ENCODE results near the gene RAPSN. TPM values are rescaled to one million over a fixed set of nuclear protein-coding genes. Genes with fewer than 3 reads are reported as not detected.

Gene RAPSN
- total and polyA plus RNA-seq, 2 of the 8 experiments (the other 6 are each of a cell fraction or from before 2014, with no cell fraction given), result 0.06 to 0.34 TPM

DNA sequence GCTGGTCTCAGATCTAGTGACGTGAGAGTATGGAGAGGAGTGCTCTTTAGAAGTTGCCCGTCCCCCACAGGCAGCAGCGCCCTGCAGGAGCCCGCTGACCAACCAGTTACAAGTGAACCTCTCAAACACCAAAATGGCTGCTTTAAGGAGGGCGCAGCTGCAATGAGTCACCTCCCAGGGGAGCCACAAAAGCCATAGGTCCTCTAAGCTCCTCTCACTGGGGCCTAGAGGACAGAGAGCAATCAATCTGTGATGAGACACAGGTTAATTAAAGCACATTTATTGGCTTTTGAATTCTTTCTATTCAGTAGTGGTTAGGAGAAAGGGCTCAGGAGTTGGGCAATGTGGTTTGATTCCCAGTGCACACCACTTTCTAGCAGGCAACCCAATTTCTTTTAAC, 15.5 kb upstream of the RAPSN start:
- H3K4me2 ChIP-seq (ENCODE audit: insufficient read depth in 1 of 2, low read depth in 2 of 2, low read length in 2 of 2), result no peak overlapping the region
- CTCF ChIA-PET (ENCODE audit: partially characterized antibody), result interaction anchor here (0.9 to 1.8 kb wide), 6 partner anchors 7 to 57 kb away, joined by 3 to 5 read pairs (median 3); no protein-coding TSS in a partner anchor

More for the DNA sequence above, 15.5 kb upstream of the RAPSN start:
- no peak overlapping the region for H2AK5ac ChIP-seq (ENCODE audit: low read depth, low read length)
- H4K8ac ChIP-seq (ENCODE audit: extremely low read depth, insufficient read depth, low read length), result no peak overlapping the region
- no peak overlapping the region for H2BK12ac ChIP-seq (ENCODE audit: low read depth, low read length)
- H3K56ac ChIP-seq (replicated peaks; ENCODE audit: insufficient read length, low read depth, low read length), result no peak overlapping the region
- H3K23ac ChIP-seq (ENCODE audit: insufficient read length), result no peak overlapping the region
- no peak overlapping the region for H4K5ac ChIP-seq (ENCODE audit: insufficient read length, low read depth, low read length)
- peaks cover 10% of the 10 kb centered on the region for H3K79me1 ChIP-seq (ENCODE audit: low read depth, low read length)
- H3K18ac ChIP-seq (ENCODE audit: extremely low read depth, low read length), result no peak overlapping the region
- H2BK15ac ChIP-seq (ENCODE audit: low read length), result no peak overlapping the region
- H4K91ac ChIP-seq (replicated peaks; ENCODE audit: insufficient read length, low read length), result no peak overlapping the region
- DNase-seq (ENCODE audit: low read depth in 1 of 2, low spot score in 2 of 2), result no peak
- TF ChIP-seq YY1 (IDR thresholded peaks at IDR 0.05; ENCODE audit: low read depth, low read length), result peak; percentile 86
- peak; percentile 61; the same call in 1 of the 2 replicates for TF ChIP-seq JUND (IDR thresholded peaks at IDR 0.05; ENCODE audit: low read length)
- no peak for TF ChIP-seq RXRA (IDR thresholded peaks at IDR 0.05; ENCODE audit: insufficient read depth, low read depth, low read length)
- TF ChIP-seq EP300 (IDR thresholded peaks at IDR 0.05; ENCODE audit: borderline replicate concordance in 1 of 2, low read depth in 2 of 2, low read length in 2 of 2), result no peak
- peaks cover 0 to 13% of the 10 kb centered on the region in 2 experiments; a peak in 2 of 4 replicates for H3K79me2 ChIP-seq (ENCODE audit: control insufficient read depth in 1 of 2, insufficient read depth in 2 of 2, low read length in 2 of 2)
- H2BK20ac ChIP-seq (ENCODE audit: low read length), result no peak overlapping the region
- H2BK5ac ChIP-seq (ENCODE audit: low read depth, low read length), result no peak overlapping the region
- H3K4ac ChIP-seq (replicated peaks; ENCODE audit: insufficient read length, low read depth, low read length), result no peak overlapping the region
- H4K20me1 ChIP-seq (replicated peaks in 1 of 2; ENCODE audit: control insufficient read depth in 1 of 2, insufficient read depth in 2 of 2, low read length in 2 of 2), result peaks cover 0 to 15% of the 10 kb centered on the region in 2 experiments
- H2AFZ ChIP-seq (ENCODE audit: low read length), result no peak overlapping the region
- no peak overlapping the region for H3K9ac ChIP-seq (replicated peaks in 1 of 4; ENCODE audit: extremely low read depth in 1 of 4, low read depth in 3 of 4, low read length in 3 of 4)
- peaks cover 0 to 25% (median 1%) of the 10 kb centered on the region in 4 experiments; a peak in 3 of 8 replicates for H3K36me3 ChIP-seq (ENCODE audit: control insufficient read depth in 2 of 4, insufficient read depth in 4 of 4, low read length in 3 of 4)
- no peak overlapping the region for H2BK120ac ChIP-seq (replicated peaks; ENCODE audit: low read depth, low read length)
- no peak overlapping the region for H3K14ac ChIP-seq (ENCODE audit: insufficient read length)
- 81% methylated on average over 5 of the region's 5 CpGs; no CpG with 5 or more reads in 1 of the 2 experiments for WGBS, 2 experiments (ENCODE audit: extremely low coverage in 1 of 2, insufficient coverage in 1 of 2, insufficient read length in 1 of 2, insufficient replicate concordance in 2 of 2, low coverage in 1 of 2, low lambda C conversion rate in 2 of 2, missing lambda C conversion rate in 1 of 2)
- peak overlapping the region; percentile 65; the same call in 1 of the 2 replicates for H3K27ac ChIP-seq (ENCODE audit: low read depth, low read length)
- no peaks in the 10 kb centered on the region for H3K27me3 ChIP-seq (replicated peaks in 1 of 4; ENCODE audit: control insufficient read depth in 3 of 4, extremely low read depth in 1 of 4, insufficient read depth in 3 of 4, low read length in 3 of 4)
- FAIRE-seq, result no peak
- POLR2A ChIA-PET (ENCODE audit: partially characterized antibody), result interaction anchor here (0.8 to 1.6 kb wide), 3 partner anchors 9 to 24 kb away, joined by 3 to 4 read pairs (median 4); no protein-coding TSS in a partner anchor
- H3K9me3 ChIP-seq (ENCODE audit: insufficient read depth in 2 of 2, low read depth in 1 of 2, low read length in 1 of 2), result no peaks in the 10 kb centered on the region
- peaks cover 11 to 25% (median 15%) of the 10 kb centered on the region in 4 experiments for H3K4me1 ChIP-seq (replicated peaks in 1 of 4; ENCODE audit: control insufficient read depth in 3 of 4, insufficient read depth in 4 of 4, low read length in 3 of 4)
- H3K23me2 ChIP-seq (ENCODE audit: low read depth, low read length), result no peaks in the 10 kb centered on the region
- no peak overlapping the region for H3K4me3 ChIP-seq (ENCODE audit: extremely low read depth in 1 of 4, insufficient read depth in 2 of 4, low read depth in 3 of 4, low read length in 4 of 4)
